ENCODE measurements around the gene SSTR4.
"Not testable (repeated sequence)": the region's sequence is repeated elsewhere in the genome, so short reads cannot be mapped to it uniquely, and the experiment has no call there.

SSTR4 gene

DNA sequence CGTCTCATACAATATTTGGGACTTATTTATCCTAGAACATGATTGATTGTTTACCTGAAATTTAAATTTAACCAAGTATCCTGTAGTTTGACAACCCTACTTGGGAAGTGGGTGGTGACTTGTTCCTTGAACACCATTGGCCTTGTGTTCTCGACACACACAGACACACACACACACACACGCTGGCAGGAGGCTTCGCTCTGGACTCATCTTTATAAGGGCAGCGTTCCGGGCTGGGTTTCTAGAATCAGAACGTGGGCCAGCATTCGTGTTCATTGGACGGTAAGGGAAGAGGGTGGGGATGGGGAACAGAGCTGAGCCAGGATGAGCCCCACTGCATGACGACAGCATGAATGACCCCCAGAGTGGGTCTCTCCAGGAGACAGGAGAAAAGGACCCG, 16.2 kb upstream of the SSTR4 start:
- DNase-seq = no peak

DNA sequence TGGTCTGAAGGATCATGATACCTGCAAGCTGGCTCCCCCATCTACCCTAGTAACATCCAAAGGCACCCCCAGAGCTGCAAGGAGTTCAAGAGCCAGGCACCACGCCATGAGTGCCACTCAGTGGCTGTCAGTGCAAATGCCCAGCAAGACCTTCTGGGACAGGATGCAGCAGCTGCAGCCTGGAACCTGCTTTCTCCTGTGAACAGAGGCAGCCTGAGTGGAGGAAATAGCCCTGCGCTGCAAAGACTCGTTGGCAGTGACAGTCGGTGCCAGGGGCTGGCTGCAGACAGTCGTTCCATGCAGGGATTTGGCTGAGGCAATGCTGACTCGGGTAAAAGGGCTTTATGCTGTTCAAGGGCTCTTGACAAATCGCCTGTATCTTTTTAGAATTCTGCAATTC, 15.7 kb upstream of the SSTR4 start:
- no peak for DNase-seq

DNA sequence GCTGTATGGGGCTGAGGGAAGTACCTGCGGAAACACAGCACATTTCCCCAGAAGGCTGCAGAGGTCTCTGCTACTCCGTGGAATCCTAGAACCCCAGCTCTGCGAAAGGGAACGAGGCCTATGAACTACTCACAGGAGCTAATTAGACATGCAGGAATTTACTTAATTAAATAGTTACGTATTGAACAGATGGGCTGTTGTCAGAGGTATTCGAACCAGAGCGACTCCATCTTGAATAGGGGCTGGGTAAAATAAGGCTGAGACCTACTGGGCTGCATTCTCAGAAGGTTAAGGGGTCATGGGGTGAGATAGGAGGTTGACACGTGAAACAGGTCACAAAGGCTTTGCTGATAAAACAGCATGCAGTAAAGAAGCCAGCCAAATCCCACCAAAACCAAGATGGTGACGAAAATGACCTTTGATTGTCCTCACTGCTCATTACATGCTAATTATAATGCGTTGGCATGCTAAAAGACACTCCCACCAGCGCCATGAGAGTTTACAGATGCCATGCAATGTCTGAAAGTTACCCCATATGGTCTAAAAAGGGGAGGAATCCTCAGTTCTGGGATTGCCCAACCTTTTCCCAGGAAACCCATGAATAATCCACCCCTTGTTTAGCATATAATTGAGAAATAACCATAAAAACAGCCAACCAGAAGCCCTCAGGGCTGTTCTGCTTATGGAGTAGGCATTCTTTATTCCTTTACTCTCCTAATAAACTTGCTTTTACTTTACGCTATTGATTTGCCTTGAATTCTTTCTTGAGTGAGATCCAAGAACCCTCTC, 14.7 kb upstream of the SSTR4 start:
- no peak for DNase-seq

- no peak for DNase-seq
Observed at GRCh38 chr20:23021541-23021940, 13.6 kb upstream of the SSTR4 start.

DNA sequence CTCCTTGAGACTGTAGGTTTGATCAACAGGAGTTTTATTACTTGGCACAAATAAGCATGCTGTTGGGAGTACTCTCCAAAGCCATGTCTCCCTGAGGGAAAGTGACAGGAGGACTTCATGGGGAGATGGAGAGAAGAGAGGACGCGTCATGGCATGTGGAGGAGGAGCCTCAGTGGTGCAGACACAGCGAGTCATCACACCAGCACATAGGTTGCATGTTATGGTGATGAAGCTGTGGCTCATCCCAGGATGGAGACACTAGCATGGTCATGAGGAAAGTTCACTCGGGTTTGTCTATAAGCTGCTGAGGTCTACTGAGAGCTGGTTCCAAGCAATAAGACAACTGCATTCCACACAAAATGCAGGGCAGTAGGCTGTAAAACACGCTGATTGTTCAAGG, 13.2 kb upstream of the SSTR4 start:
- DNase-seq = no peak

DNA sequence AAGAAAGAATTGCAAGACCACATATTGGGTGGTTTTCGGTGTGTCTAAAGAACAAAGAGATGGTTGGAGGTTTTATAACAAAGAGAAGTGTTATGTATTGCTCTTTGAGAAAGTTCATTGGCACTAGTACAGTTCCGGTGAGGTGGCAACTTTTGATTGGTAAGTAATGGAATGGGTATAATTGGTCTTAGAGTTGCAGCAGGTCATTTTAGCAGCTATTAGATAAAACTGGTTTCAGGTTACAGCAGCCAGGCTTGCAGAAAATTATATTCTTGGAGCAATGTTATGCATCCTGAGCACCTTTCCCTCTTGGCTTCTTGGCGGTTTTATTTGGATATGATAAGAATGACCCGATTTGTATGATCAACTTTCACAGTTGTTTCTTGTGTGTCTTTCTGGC, 12.3 kb upstream of the SSTR4 start:
- no peak for DNase-seq

GRCh38 chr20:23023621-23024177, 11.4 kb upstream of the SSTR4 start:
- no peak for DNase-seq

GRCh38 chr20:23024701-23025100, 10.4 kb upstream of the SSTR4 start:
- no peak for DNase-seq

DNA sequence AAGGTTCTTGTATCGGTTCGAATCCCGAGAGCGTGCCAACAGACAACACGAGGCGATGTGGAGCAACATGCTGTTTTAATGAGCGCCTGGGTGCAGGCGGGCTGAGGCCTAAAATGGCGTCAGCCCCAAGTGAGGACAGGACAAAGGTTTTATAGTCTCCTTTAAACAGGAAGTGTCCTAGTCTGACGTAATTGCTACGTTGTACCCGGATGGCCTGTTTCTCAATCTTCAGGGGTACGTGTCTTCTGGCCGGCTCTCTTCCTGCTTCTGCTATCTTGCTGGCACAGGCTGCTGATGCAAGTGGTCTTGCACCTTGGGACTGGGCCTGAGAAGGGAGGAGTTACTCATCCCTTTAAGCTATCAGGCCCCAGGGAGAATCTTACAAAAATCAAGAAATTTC, 9.6 kb upstream of the SSTR4 start:
- not testable (repeated sequence) for DNase-seq

DNA sequence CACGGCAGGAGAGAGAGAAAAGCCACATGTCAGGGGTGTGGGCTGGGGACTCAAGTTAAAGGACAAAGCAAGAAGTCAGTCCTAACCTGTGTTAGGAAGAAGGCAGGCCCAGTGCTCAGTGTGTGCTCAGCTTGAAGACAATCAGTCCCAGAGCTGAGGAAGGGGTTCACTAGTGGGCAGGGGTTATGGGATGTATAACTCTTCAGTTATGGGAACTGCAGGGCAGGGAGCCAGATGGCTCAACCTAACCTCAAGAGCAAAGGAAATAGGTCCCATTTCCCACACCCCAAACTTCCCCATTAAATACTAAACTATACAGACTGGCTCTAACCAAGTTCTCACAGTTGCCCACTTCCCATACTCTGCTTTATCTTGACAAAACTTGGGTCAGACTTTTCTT, 7.4 kb upstream of the SSTR4 start:
- DNase-seq = no peak

GRCh38 chr20:23028392-23028791, 6.7 kb upstream of the SSTR4 start:
- DNase-seq = no peak

- DNase-seq = no peak
Observed at GRCh38 chr20:23029324-23029723, 5.8 kb upstream of the SSTR4 start.

DNA sequence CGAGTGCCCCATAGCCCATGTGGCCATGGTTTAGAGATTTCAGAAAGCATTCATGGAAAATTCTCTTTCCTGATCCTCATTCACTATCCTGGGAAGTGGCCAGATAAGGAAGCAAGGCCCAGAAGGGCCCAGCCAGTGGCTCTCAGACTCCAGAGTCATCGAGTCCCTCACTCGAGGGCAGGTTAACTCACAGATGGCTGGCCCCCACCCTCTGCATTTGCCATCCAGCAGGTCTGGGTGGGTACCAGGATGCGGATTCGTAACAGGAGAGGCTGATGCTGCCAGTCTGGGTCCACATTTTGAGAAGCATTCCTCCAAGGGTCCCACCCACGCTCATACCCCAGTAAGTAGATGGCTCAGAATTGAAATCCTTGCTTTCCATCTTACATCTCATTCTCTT, 3.8 kb upstream of the SSTR4 start:
- no peak for DNase-seq

GRCh38 chr20:23032056-23032749, 2.9 kb upstream of the SSTR4 start:
- no peak for DNase-seq

DNA sequence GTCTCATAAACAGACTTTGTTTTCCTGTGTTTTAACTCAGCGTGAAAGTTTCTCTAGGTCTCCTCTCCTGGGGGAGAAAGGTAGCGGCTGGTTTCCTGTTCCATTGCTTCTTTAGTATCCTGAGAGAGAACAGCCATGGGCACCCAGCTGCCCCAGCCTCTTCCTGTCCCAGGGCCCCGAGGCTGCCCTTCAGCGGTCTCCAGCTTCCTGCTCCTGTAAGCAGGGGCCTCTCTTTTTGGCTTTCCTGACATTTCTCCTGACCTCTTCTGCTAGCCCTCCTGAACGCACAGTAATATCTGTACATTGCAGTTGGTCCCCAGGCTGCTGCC, 2.4 kb upstream of the SSTR4 start:
- no peak for DNase-seq

DNA sequence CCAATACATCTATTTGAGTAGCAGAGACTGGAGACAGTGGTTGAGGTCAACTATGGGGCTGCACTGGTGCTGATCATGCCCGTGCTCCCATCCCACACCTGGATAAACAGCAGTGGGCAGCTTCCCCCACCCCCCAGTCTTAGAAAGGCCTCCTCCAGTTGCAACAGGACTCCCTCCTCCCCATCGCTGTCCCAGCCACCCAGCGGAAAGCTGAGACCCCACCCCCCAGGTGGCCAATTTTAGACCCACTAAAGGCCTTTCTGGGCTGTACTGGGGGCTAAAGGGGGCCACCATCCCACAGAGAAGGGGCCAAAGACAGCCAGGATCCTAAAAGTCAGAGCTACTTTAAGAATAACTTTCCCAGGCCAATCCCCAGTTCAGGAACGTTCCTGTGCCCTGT, 1.2 kb upstream of the SSTR4 start:
- no peak for DNase-seq

DNA sequence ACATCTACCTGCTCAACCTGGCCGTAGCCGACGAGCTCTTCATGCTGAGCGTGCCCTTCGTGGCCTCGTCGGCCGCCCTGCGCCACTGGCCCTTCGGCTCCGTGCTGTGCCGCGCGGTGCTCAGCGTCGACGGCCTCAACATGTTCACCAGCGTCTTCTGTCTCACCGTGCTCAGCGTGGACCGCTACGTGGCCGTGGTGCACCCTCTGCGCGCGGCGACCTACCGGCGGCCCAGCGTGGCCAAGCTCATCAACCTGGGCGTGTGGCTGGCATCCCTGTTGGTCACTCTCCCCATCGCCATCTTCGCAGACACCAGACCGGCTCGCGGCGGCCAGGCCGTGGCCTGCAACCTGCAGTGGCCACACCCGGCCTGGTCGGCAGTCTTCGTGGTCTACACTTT, 619 bp downstream of the SSTR4 start:
- no peak for DNase-seq

DNA sequence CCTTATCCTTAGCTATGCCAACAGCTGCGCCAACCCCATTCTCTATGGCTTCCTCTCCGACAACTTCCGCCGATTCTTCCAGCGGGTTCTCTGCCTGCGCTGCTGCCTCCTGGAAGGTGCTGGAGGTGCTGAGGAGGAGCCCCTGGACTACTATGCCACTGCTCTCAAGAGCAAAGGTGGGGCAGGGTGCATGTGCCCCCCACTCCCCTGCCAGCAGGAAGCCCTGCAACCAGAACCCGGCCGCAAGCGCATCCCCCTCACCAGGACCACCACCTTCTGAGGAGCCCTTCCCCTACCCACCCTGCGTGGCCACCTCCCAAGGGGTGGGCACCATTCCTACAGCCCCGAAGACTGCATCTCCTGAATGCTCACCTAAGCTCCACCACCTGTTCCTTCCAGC, 1.3 kb downstream of the SSTR4 start:
- no peak for DNase-seq

- no peak for DNase-seq
Observed at GRCh38 chr20:23037017-23037481, 1.9 kb downstream of the SSTR4 start.

DNA sequence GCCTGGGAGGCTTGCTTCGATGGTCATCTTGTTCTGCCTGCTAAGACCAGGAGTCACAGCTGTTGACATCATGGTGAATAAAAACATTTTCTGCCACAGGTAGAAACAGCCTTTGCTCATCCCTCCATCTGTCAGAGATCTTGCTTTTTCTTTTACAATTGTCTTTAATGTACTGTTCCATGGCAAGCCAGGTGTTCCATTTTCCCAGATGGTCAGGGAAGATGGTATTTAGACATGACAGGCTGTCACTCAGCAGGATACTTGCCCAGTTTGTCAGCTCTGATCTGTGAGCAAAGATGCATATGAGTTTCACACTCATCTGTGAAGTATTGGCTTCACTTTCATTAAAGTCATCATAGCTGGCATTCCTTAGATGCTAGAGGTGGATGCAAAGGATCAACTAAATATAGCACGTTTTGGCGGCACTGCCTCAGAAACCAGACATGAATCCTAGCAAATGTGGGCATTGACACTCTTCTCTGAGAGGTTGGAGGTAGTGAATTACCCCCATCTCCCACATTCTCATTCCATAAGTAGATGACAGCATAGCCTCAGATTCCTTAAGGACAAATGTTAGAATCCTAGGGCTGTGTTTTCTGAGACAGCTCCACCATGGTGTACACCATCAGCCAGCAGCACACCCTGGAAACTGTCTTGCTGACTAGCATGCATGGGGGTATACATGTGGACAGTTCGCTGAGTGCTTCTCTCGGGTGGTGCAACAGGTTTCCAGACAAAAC, 4.2 kb downstream of the SSTR4 start:
- DNase-seq = no peak

- DNase-seq = no peak
Observed at GRCh38 chr20:23039885-23040508, 4.9 kb downstream of the SSTR4 start.

GRCh38 chr20:23042270-23042669, 7.2 kb downstream of the SSTR4 start:
- DNase-seq = no peak

DNA sequence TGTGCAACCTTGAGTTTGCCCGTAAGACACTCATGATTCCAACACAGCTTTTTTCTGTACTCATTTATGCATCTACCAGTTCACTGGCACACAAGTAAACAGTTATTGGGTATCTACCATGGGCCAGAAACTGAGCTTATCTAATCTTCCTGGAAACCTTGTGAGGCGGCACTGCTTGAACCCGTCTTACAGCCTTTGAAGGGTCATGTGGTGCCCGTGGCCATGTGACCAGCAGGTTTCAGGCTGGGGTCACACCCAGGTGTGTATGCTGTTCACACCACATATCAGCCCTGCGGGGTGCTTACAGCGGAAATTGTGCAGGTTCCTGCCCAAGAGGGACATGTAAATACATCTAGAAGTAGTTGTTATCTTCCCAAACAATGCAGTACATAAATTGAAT, 8.3 kb downstream of the SSTR4 start:
- no peak for DNase-seq

Data from stimulated activated CD4-positive, alpha-beta T cell treated with anti-CD3 and anti-CD28 coated beads, Interleukin-4, amount 100 ng/mL, for 24 hours (primary cell).